Ovary (tissue), 9 donors: ENCODE measurements around the gene INPP5A. TPM values are rescaled to one million over a fixed set of nuclear protein-coding genes. Genes with fewer than 3 reads are reported as not detected.

Experiments
- DNase-seq, 5 donors: peaks; one replicate each; pipeline ENCODE4 v3.0.0-alpha.2; 2019 to 2020
- H3K27ac ChIP-seq, 2 donors: fragments of 200-600 bp; one replicate each; pipeline versions ENCODE4 v1.5.1 to v1.8.0; 2019 to 2022
- H3K27me3 ChIP-seq: fragments of 200-600 bp; one replicate; pipeline ENCODE4 v1.8.0; 2022
- H3K36me3 ChIP-seq: fragments of 200-600 bp; sonication (generic); one replicate; pipeline ENCODE4 v1.5.1; 2019
- H3K4me1 ChIP-seq: one replicate; pipeline ENCODE4 v1.8.1; 2013; ENCODE audit warnings: mild to moderate bottlenecking, moderate library complexity; ENCODE audit not compliant: insufficient read depth
- H3K4me3 ChIP-seq: fragments of 200-600 bp; sonication (generic); one replicate; pipeline ENCODE4 v1.5.1; 2017
- H3K9me3 ChIP-seq, 2 donors: fragments of 200-600 bp in 1 of 2; sonication (generic) in 1 of 2; one replicate each; pipeline versions ENCODE4 v1.5.1 to v1.8.1; 2013 to 2019; ENCODE audit warnings: mild to moderate bottlenecking in 1 of 2, moderate library complexity in 1 of 2
- EP300 ChIP-seq: sonication (generic); formaldehyde crosslinking; IDR thresholded peaks from one replicate; pipeline ENCODE4 v1.6.1; 2017; ENCODE audit warnings: antibody characterized with exemption
- POLR2A ChIP-seq: fragments of 450-650 bp; IDR thresholded peaks from one replicate; pipeline ENCODE4 v1.6.1; 2017; ENCODE audit warnings: antibody characterized with exemption, mild to moderate bottlenecking, moderate library complexity
- WGBS, 3 donors: extraction: QIAGEN DNeasy Blood & Tissue Kit in 1 of 3; methylation state at CpG; one replicate each; pipeline versions ENCODE4 v1.1.5 to v1.1.7; 2013 to 2017; 5-methylcytosine and 5-hydroxymethylcytosine counted together
- intact Hi-C, 4 donors: fragments of 100-400 bp; cut with DNase I; formaldehyde crosslinking; loops; one replicate each; pipeline versions ENCODE4 v1.11.0 to v1.15.1; 2022 to 2023
- polyA plus RNA-seq, 2 donors: library from polyadenylated mRNA; stranded (reverse); fragments of 200-250 nt in 1 of 2; fragments of 350-450 nt in 1 of 2; fragmentation: Illumina TruSeq in 1 of 2; extraction: RNeasy Lipid Tissue Mini Kit (QIAGEN cat#74804) in 1 of 2; gene quantifications; one replicate each; pipeline ENCODE4 v1.2.3, GENCODE V29; 2013 to 2014
- total RNA-seq, 7 donors: library from RNA; depleted of rRNA in 2 of 7; stranded (reverse); fragments of >200 nt in 2 of 7; fragmentation: NEBNext Ultra II Directional in 3 of 7; extraction: Animal tissue kit (Norgen Biotek cat#: 25700) in 3 of 7; gene quantifications; one replicate each; pipeline versions ENCODE4 v1.1.0 to v1.2.4, GENCODE V29; 2016 to 2023
- TF ChIP-seq, protein P1 (sequence below), 3 donors: fragments of 450-650 bp in 2 of 3; fragments of 200-600 bp in 1 of 3; IDR thresholded peaks; one replicate each; pipeline versions ENCODE4 v1.5.1 to v1.8.0; 2016 to 2022; ENCODE audit warnings: antibody characterized with exemption in 3 of 3, mild to moderate bottlenecking in 1 of 3
- donor health status: DM: no; HTN: no; CAD: no; lungs with moderate emphysema.
- donor health status: DM: no; HTN: no; CAD: no.
- donor health status: Bipolar disorder and iron deficiency.
- donor health status: DM: yes; HTN: yes; CAD: no.
- donor health status: DM: no; HTN: no; CAD: no.
- donor health status: DM: yes; HTN: yes; CAD: no.

The INPP5A gene
- total and polyA plus RNA-seq, 9 donors, result 19.8 to 41.2 (median 35.3) TPM

- TF ChIP-seq EP300 (no peak), POLR2A (no peak)
- TF ChIP-seq, protein P1, sequence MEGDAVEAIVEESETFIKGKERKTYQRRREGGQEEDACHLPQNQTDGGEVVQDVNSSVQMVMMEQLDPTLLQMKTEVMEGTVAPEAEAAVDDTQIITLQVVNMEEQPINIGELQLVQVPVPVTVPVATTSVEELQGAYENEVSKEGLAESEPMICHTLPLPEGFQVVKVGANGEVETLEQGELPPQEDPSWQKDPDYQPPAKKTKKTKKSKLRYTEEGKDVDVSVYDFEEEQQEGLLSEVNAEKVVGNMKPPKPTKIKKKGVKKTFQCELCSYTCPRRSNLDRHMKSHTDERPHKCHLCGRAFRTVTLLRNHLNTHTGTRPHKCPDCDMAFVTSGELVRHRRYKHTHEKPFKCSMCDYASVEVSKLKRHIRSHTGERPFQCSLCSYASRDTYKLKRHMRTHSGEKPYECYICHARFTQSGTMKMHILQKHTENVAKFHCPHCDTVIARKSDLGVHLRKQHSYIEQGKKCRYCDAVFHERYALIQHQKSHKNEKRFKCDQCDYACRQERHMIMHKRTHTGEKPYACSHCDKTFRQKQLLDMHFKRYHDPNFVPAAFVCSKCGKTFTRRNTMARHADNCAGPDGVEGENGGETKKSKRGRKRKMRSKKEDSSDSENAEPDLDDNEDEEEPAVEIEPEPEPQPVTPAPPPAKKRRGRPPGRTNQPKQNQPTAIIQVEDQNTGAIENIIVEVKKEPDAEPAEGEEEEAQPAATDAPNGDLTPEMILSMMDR (IDR thresholded peaks at IDR 0.05), result no peak
- Histone ChIP-seq H3K27me3 (no peaks in the 10 kb centered on the region), H3K4me1 (no peaks in the 10 kb centered on the region), H3K36me3 (no peaks in the 10 kb centered on the region), H3K9me3 (no peaks in the 10 kb centered on the region), H3K27ac (no peak overlapping the region), H3K4me3 (no peak overlapping the region)
- 96 to 97% (median 96%) methylated on average over 14 of the region's 14 CpGs for WGBS, 3 donors
- DNase-seq, result no peak
- intact Hi-C loops, result no loop called here
Observed at GRCh38 chr10:132777441-132777840, 239.9 kb downstream of the INPP5A start.

- Histone ChIP-seq H3K27ac (no peak overlapping the region), H3K4me1 (no peaks in the 10 kb centered on the region), H3K9me3 (peaks cover 0 to 6% of the 10 kb centered on the region in 2 donors), H3K4me3 (no peak overlapping the region), H3K27me3 (peaks cover 5% of the 10 kb centered on the region), H3K36me3 (no peaks in the 10 kb centered on the region)
- intact Hi-C loops, result loop anchor here in 1 of 4 donors (10.0 kb wide), 1 partner anchor 235 kb away; no protein-coding TSS in a partner anchor
- 85 to 90% (median 90%) methylated on average over 41 of the region's 41 CpGs for WGBS, 3 donors
- TF ChIP-seq EP300, result no peak
- TF ChIP-seq POLR2A, result no peak
- DNase-seq, result no peak
Observed at GRCh38 chr10:132779549-132780294, 242.1 kb downstream of the INPP5A start.

- 90 to 95% (median 91%) methylated on average over 12 of the region's 12 CpGs for WGBS, 3 donors
- no peak overlapping the region for H3K4me3 ChIP-seq
- no peak for DNase-seq
- H3K4me1 ChIP-seq, result no peaks in the 10 kb centered on the region
- no peak overlapping the region for H3K27ac ChIP-seq
- intact Hi-C loops, result loop anchor here in 1 of 4 donors (10.0 kb wide), 1 partner anchor 236 kb away; no protein-coding TSS in a partner anchor
- TF ChIP-seq, protein P1 (IDR thresholded peaks at IDR 0.05), result no peak
- TF ChIP-seq EP300 (no peak), POLR2A (no peak)
- H3K27me3 ChIP-seq, result peaks cover 9% of the 10 kb centered on the region
- H3K36me3 ChIP-seq, result no peaks in the 10 kb centered on the region
- peaks cover 0 to 6% of the 10 kb centered on the region in 2 donors for H3K9me3 ChIP-seq
Observed at GRCh38 chr10:132780356-132780755, 242.8 kb downstream of the INPP5A start.

- Histone ChIP-seq H3K27ac (no peak overlapping the region), H3K4me3 (no peak overlapping the region), H3K9me3 (peaks cover 0 to 6% of the 10 kb centered on the region in 2 donors), H3K4me1 (no peaks in the 10 kb centered on the region), H3K27me3 (peaks cover 9% of the 10 kb centered on the region), H3K36me3 (no peaks in the 10 kb centered on the region)
- no peak for DNase-seq
- intact Hi-C loops, result loop anchor here in 1 of 4 donors (10.0 kb wide), 1 partner anchor 237 kb away; no protein-coding TSS in a partner anchor
- no peak for TF ChIP-seq EP300
- TF ChIP-seq POLR2A, result no peak
- TF ChIP-seq, protein P1 (IDR thresholded peaks at IDR 0.05), result no peak
- 95 to 98% (median 97%) methylated on average over 20 of the region's 20 CpGs for WGBS, 3 donors
Observed at GRCh38 chr10:132781556-132781955, 244.0 kb downstream of the INPP5A start.
